SKM-1 treated with dmso at 0.1 percent for 144 hours (cell line): ENCODE data around the gene UCK2.

Source experiments
- DNase-seq: peaks from one replicate; lab custom pipeline; 2025; ENCODE audit not compliant: unreplicated experiment; lab: John Stamatoyannopoulos, UW

The UCK2 gene

GRCh38 chr1:165899461-165899941, 72.1 kb downstream of the UCK2 start:
- no peak for DNase-seq

- DNase-seq: no peak
Measured at GRCh38 chr1:165900576-165901380, 73.4 kb downstream of the UCK2 start.

DNA sequence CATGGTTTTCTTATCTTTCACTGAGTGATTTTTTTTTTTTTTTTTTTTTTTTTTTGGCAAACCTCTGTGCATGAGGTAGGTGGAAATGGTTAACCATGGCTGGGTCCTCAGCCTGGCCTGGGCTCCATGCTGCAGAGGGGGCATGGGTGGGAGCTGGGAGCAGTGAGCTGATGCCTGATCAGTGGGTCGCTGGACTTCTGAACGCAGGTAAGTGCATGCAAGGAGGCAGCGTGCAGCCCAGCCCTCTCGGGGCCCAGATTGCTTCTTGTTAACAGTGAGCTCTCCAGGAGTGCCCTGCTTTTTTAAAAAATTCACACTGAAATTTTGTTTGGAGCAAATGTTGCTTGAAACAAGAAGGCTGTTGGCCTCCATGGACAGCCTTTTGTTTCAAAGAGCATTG, 75.2 kb downstream of the UCK2 start:
- no peak for DNase-seq

DNA sequence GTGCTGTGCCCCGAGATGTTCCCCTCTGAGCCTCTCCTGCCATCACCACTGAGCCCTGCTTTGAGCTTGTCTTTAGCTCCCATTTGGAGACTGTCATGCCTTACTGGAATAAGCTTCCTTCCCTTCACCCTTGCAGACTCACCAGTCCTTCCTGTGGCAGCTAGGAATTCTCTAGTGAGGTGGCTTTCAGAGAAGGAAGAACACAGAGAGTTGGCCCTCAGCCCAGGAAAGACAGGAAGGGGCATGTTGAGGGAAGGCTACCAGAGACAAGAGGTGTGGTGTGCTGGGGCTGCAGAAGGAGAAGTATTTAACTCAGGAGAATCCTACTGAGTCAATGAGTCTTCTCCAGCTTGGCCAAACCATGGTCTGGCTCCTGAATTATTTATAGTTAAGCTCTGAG, 76.3 kb downstream of the UCK2 start:
- DNase-seq: no peak

DNA sequence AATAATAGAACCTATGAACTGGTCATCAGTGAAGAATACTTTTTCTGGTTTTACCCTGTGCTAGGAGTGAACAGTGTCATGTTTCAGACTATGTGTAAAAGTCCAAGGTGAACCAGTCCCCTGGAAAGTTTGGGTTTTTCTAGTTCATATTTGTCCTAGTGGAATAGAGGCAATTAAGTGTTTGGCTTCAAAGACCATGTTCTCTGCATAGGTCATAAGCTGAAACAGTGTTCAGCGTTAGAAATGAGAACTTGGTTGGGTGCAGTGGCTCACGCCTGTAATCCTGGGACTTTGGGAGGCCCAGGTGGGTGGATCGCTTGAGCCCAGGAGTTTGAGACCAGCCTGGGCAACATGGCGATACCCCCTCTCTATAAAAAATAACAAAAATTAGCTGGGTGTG, 77.5 kb downstream of the UCK2 start:
- no peak for DNase-seq

GRCh38 chr1:165905853-165906252, 78.4 kb downstream of the UCK2 start:
- DNase-seq: no peak

DNA sequence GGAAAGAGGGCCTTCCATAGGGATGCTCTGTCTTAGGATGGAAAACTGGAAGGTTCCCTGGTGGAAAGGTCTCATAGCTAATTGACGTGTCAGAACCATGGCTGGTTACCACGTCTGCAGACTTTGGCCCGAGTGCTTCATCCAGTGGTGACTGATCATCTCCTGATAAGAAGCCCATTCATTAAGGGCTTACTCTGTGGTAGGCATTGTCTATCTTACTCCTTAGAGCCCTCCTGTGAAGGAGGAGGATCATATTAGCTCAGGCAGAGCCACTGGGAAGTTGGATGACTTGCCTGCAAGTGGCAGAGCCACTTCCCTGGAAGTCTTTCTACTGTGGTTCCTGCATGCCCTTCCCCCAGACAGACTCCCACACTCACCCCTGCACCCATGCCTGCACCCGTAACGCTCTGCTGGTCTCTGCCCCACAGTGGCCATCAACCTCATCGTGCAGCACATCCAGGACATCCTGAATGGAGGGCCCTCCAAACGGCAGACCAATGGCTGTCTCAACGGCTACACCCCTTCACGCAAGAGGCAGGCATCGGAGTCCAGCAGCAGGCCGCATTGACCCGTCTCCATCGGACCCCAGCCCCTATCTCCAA, 79.9 kb downstream of the UCK2 start:
- DNase-seq: no peak

- DNase-seq: no peak
Measured at GRCh38 chr1:165910764-165911421, 83.5 kb downstream of the UCK2 start.

DNA sequence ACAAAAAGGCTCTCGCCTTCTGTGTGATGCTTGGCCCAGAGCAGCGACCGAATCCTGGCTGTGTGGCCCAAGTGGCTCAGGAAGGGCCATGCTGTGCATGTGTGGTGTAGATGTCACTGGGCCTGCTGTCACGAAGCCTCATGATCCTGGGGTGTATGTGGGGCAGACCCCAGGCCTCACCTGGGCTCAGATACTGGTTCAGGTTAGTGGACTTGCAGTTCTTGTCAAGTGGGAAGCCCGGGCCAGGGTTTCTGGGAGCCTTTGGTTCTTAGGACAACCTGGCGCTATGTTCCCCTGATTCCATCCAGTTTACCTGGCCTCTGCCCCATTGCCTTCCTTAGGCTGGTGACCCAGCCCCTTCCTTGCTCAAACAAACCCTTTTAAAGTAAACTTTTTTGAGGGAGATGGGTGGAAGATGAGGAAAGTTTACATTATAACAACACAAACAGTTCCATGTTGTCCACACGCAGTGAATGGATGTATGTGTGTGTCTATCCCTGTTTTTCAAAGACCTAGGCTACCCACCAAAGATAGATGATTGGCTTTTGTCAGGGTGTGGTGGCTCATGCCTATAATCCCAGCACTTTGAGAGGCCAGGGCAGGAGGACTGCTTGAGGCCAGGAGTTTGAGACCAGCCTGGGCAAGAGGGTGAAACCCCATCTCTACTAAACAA, 84.3 kb downstream of the UCK2 start:
- DNase-seq: no peak

DNA sequence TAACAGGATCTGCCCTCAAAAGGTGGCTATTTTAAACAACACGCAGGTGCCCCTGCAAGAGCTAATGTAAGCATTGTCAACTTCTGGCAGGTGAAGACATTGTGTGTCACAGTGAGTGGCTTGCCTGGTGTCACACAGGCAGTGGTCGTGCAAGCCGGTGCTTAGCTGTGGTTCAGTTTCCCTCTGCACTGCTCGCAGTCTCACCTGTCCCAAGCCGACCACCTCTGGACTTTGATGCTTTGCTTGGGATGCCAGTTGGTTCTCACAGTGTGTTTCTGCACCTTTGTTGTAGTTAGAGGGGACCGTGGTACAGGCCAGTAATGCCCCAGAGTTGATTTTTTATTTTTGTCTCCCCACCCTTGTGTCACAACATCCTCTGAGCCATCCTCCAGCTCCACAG, 85.2 kb downstream of the UCK2 start:
- no peak for DNase-seq

DNA sequence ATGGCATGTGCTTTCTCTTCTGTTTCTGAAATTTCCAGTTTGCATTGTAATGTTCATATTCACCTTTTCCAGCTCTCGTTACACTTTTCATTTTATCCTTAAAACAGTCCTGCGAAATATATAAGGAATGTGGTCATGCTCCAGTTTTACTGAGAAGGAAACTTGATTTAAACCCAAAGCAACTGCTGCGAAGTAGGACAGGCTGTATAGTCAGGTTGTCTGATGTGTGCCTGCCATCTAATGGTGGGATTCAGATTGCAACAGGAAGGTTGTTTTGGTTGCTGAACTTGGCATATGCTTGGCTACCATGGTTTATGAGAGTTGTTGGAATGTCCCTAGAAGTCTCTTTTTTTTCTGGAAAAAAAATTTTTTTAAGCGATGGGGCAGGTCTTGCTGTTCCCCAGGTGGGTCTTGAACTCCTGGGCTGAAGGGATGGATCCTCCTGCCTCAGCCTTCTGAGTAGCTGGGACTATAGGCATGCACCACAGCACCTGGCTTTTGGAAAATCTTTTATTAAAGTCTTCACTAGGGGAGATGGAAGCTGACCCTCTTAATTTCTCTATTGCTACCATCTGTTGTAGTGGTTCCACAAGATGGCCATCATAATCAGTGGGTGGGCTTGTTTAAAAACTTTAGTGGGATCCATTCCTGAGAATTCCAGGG, 86.9 kb downstream of the UCK2 start:
- DNase-seq: peak; percentile 72

- no peak for DNase-seq
Measured at GRCh38 chr1:165915480-165915879, 88.1 kb downstream of the UCK2 start.

- DNase-seq: no peak
Measured at GRCh38 chr1:165915932-165916348, 88.5 kb downstream of the UCK2 start.

DNA sequence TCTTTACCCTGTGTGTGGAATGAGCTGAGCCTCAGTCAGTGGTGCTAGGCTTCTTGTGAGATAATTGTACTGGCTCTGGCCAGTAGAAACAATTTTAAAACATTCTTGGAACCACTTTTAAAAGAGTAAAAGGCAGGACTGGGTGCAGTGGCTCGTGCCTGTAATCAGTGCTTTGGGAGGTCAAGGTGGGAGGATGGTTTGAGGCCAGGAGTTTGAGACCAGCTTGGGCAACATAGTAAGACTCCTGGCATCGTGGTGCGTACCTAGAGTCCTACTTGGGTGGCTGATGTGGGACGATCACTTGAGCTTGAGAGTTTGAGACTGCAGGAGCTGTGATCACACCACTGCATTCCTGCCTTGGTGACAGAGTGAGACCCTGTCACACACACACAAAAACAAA, 89.8 kb downstream of the UCK2 start:
- no peak for DNase-seq

DNA sequence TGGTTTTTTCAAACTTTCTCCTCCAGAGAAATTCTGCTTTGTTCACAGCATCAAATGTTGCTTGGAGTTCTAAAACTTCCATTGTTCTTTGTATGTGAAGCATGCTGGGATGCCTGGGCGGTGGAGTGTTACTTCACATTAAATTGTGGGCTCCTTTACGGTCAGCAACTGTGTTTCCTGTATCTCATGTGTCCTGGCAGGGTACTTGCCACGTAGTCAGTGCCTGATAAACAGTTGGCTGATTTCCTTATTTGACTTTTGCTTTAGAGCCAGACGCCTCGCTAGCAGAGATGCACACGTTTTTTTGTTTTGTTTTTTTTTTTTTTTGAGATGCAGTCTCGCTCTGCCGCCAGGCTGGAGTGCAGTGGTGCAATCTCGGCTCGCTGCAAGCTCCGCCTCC, 96.7 kb downstream of the UCK2 start:
- DNase-seq: no peak

DNA sequence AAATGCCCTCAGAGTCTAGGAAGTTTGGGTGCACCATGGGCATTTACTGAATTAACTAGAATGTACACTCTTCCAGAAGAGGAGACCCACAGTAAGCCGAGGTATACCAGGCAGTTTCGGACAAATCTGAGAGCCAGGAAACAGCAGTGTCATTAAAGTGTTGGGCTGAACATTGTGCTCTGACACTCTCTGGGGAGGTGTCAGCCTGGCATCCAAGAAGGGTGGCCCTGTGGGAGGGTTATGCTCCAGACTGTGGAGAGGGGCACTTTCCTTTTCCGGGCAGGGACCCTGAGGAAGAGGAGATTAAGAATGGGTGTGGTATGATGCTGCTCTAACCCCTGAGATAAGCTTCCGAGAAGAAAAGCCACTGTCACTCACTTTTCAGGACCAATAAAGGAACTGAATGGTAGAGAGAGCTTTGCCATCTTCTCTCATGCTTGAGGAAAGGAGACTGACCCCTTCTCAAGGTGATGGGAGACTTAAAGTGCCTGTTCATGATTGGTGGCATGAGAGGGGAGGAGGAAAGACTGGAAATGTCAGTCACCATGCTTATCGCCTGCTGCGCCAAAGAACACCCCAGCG, 98.2 kb downstream of the UCK2 start:
- DNase-seq: no peak

GRCh38 chr1:165927169-165927568, 99.8 kb downstream of the UCK2 start:
- DNase-seq: no peak

- DNase-seq: peak; percentile 32
Measured at GRCh38 chr1:165928075-165928731, 100.8 kb downstream of the UCK2 start.

DNA sequence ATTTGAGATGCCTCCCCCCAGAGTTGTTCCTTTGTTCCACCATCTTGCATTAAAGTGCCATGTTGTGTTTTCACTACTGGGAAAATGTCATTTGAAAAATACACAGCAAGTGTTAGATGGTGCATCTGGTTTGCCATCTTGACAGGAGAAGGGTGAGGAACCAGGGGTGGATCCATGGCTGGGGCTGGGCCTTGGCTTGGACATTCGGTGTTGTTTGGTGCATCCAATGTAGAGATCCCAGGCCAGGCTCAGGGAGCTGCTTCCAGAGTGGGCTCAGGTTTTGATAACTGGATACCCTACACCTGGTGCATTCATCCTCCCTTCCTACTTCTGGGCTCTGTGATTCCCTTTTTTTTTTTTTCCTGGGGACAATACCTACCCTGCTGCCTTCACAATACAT, 103.5 kb downstream of the UCK2 start:
- no peak for DNase-seq
